Testis (tissue), 3 donors: ENCODE measurements around the gene TAB2. TPM values are rescaled to one million over a fixed set of nuclear protein-coding genes. Genes with fewer than 3 reads are reported as not detected.

Source experiments
- DNase-seq: peaks from one replicate; pipeline ENCODE4 v3.0.0-alpha.2; 2019
- H3K27ac ChIP-seq, 2 donors: fragments of 200-600 bp; sonication (generic); one replicate each; pipeline ENCODE4 v1.5.1; 2019
- H3K27me3 ChIP-seq: fragments of 200-600 bp; sonication (generic); one replicate; pipeline ENCODE4 v1.5.1; 2019
- H3K36me3 ChIP-seq: fragments of 200-600 bp; sonication (generic); one replicate; pipeline ENCODE4 v1.5.1; 2017; ENCODE audit warnings: low read depth; ENCODE audit errors: missing control alignments
- H3K4me1 ChIP-seq: fragments of 200-600 bp; sonication (generic); one replicate; pipeline ENCODE4 v1.5.1; 2019
- H3K4me3 ChIP-seq, 2 donors: fragments of 200-600 bp; sonication (generic); one replicate each; pipeline ENCODE4 v1.5.1; 2017 to 2019
- H3K9me3 ChIP-seq: fragments of 200-600 bp; sonication (generic); one replicate; pipeline ENCODE4 v1.5.1; 2017
- POLR2A ChIP-seq: fragments of 450-650 bp; IDR thresholded peaks from one replicate; pipeline ENCODE4 v1.6.1; 2017; ENCODE audit warnings: antibody characterized with exemption, mild to moderate bottlenecking, moderate library complexity
- WGBS, 2 donors: methylation state at CpG; one replicate each; pipeline ENCODE4 v1.1.5; 2018; 5-methylcytosine and 5-hydroxymethylcytosine counted together
- intact Hi-C: fragments of 100-400 bp; cut with DNase I; formaldehyde crosslinking; loops from one replicate; pipeline ENCODE4 v1.15.1; 2023; ENCODE audit warnings: low total_unique reads
- polyA plus RNA-seq: library from polyadenylated mRNA; stranded (reverse); fragments of 350-450 nt; fragmentation: Illumina TruSeq; extraction: RNeasy Lipid Tissue Mini Kit (QIAGEN cat#74804); gene quantifications from one replicate; pipeline ENCODE4 v1.2.3, GENCODE V29; 2014; ENCODE audit warnings: low read depth, low replicate concordance; ENCODE audit not compliant: insufficient read depth
- total RNA-seq, 2 donors: library from RNA; depleted of rRNA; stranded (reverse); fragments of >200 nt; gene quantifications; one replicate each; pipeline ENCODE4 v1.2.3, GENCODE V29; 2016
- TF ChIP-seq, protein P1 (sequence below), 3 experiments: fragments of 450-650 bp in 2 of 3; fragments of 200-600 bp in 1 of 3; sonication (generic) in 1 of 3; IDR thresholded peaks; one replicate each; pipeline ENCODE4 v1.5.1; 2016 to 2019; ENCODE audit warnings: antibody characterized with exemption in 3 of 3, mild to moderate bottlenecking in 2 of 3, moderate library complexity in 1 of 3

Gene TAB2
- total and polyA plus RNA-seq, 3 donors from 2014 or later: 45.1 to 84.7 (median 61.0) TPM

- TF ChIP-seq POLR2A: no peak
- TF ChIP-seq, protein P1, sequence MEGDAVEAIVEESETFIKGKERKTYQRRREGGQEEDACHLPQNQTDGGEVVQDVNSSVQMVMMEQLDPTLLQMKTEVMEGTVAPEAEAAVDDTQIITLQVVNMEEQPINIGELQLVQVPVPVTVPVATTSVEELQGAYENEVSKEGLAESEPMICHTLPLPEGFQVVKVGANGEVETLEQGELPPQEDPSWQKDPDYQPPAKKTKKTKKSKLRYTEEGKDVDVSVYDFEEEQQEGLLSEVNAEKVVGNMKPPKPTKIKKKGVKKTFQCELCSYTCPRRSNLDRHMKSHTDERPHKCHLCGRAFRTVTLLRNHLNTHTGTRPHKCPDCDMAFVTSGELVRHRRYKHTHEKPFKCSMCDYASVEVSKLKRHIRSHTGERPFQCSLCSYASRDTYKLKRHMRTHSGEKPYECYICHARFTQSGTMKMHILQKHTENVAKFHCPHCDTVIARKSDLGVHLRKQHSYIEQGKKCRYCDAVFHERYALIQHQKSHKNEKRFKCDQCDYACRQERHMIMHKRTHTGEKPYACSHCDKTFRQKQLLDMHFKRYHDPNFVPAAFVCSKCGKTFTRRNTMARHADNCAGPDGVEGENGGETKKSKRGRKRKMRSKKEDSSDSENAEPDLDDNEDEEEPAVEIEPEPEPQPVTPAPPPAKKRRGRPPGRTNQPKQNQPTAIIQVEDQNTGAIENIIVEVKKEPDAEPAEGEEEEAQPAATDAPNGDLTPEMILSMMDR (IDR thresholded peaks at IDR 0.05): no peak
- DNase-seq: peak; percentile 98
- peaks cover 21% of the 10 kb centered on the region for H3K4me1 ChIP-seq
- H3K9me3 ChIP-seq: no peaks in the 10 kb centered on the region
- no peak overlapping the region for H3K4me3 ChIP-seq
- WGBS, 2 donors: 18 to 25% methylated on average over 13 to 15 of the region's 15 CpGs
- H3K36me3 ChIP-seq: no peaks in the 10 kb centered on the region
- intact Hi-C loops: no loop called here
- H3K27ac ChIP-seq: no peak overlapping the region
- H3K27me3 ChIP-seq: no peaks in the 10 kb centered on the region
Observed at GRCh38 chr6:149454346-149454848, 136.9 kb downstream of the TAB2 start.

DNA sequence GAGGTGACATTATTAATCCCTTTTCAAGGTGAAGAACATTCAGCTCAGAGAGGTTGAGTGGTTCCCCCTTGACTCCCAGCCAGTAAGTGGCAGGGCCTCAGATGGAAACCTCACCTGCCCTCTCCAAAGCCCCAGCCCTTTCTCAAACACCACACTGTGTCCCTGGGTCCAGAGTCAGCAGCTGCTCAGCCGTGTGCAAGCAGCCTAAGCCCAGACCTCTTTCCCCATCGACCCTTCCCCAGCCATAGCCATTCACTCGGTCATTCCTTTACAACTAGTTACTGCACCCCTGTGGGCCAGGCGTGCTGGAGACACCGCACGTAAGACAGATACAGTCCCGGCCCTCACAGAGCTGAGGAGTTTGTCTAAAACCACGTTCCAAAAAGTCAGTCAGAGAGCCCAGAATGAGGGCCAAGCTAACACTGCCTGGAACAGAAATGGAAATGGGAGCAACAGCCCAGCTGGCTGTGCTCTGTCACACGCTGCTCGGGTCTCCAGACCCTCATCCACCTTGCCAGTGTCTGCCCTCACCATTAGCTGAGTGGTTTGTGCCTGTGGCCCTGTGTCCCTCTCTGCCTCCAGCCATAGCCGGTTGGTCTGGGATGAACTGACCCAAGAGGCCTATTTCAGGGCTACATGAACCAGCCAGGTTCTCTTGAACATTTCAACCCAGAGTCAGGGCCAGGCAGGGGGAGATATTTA is 137.7 kb downstream of the TAB2 start:
- H3K36me3 ChIP-seq: no peaks in the 10 kb centered on the region
- intact Hi-C loops: no loop called here
- H3K9me3 ChIP-seq: no peaks in the 10 kb centered on the region
- 60 to 74% methylated on average over 2 to 11 of the region's 11 CpGs for WGBS, 2 donors
- no peak for DNase-seq
- H3K27ac ChIP-seq: no peak overlapping the region
- H3K4me1 ChIP-seq: peaks cover 21% of the 10 kb centered on the region
- H3K27me3 ChIP-seq: no peaks in the 10 kb centered on the region
- no peak for TF ChIP-seq POLR2A
- no peak overlapping the region for H3K4me3 ChIP-seq

GRCh38 chr6:149456311-149457021 is 139.0 kb downstream of the TAB2 start:
- no peaks in the 10 kb centered on the region for H3K9me3 ChIP-seq
- H3K27me3 ChIP-seq: no peaks in the 10 kb centered on the region
- 66 to 81% methylated on average over 7 to 49 of the region's 49 CpGs for WGBS, 2 donors
- intact Hi-C loops: no loop called here
- no peak for DNase-seq
- H3K27ac ChIP-seq: no peak overlapping the region
- H3K4me3 ChIP-seq: peak overlapping the region in 1 of 2 donors; percentile 27
- H3K36me3 ChIP-seq: no peaks in the 10 kb centered on the region
- H3K4me1 ChIP-seq: peaks cover 18% of the 10 kb centered on the region
- TF ChIP-seq, protein P1 (IDR thresholded peaks at IDR 0.05): no peak

DNA sequence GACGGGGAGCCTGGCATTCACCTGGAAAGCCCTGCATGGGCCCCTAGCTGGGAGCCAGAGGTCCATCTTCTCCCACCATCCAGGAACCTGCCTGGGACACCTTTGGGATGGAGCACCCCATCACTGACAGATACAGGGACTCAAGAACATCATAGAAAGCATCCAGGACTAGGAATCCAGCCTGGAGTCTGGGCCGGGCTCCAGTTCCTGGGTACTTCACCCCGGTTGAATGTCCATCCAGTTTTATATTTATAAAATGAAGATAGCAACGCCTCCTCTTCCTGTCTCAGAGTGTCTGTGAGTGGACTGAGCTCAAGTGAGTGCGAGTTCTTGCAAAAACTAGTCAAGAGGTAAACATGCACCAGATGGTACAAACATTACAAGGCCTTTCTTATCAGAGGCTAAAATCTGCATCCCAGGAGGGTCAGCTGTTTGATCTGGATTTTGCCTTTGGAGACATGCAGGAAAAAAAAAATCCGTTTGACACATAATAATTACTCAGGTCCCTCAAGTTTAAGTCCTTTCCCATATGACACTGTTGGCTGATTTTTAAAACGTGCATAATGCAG is 139.9 kb downstream of the TAB2 start:
- Histone ChIP-seq H3K4me3 (no peak overlapping the region), H3K27me3 (no peaks in the 10 kb centered on the region), H3K4me1 (peaks cover 18% of the 10 kb centered on the region), H3K27ac (no peak overlapping the region), H3K9me3 (no peaks in the 10 kb centered on the region), H3K36me3 (no peaks in the 10 kb centered on the region)
- intact Hi-C loops: no loop called here
- no peak for DNase-seq
- TF ChIP-seq, protein P1 (IDR thresholded peaks at IDR 0.05): no peak
- TF ChIP-seq POLR2A: no peak
- 69 to 71% methylated on average over 5 to 7 of the region's 7 CpGs for WGBS, 2 donors

DNA sequence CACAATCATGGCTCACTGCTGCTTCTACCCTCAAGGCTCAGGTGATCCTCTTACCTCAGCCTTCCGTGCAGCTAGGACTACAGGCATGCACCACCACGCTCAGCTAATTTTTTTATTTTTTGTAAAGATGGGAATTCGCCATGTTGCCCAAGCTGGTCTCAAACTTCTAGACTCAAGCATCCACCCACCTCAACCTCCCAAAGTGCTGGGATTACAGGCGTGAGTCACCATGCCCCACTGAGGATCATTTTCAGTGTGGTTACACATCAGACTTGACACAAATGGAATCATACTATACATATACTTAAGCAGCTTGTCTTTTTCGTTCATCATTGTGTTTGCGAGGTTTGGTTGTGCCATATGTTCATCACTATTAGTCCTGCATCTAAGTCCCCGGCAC is 140.7 kb downstream of the TAB2 start:
- TF ChIP-seq POLR2A: no peak
- TF ChIP-seq, protein P1 (IDR thresholded peaks at IDR 0.05): no peak
- Histone ChIP-seq H3K27ac (no peak overlapping the region), H3K4me3 (no peak overlapping the region), H3K36me3 (no peaks in the 10 kb centered on the region), H3K9me3 (no peaks in the 10 kb centered on the region), H3K27me3 (no peaks in the 10 kb centered on the region), H3K4me1 (peaks cover 18% of the 10 kb centered on the region)
- no peak for DNase-seq
- WGBS, 2 donors: 95 to 97% methylated on average over 7 of the region's 7 CpGs
- intact Hi-C loops: no loop called here
